GM10847 (cell line): ENCODE results near the gene ZHX3.

ENCODE experiments used
- POLR2A ChIP-seq: IDR thresholded peaks from 2 replicates; pipeline ENCODE4 v1.6.1; 2011; ENCODE audit not compliant: insufficient read length; ENCODE audit errors: extremely low read depth

ZHX3 gene

GRCh38 chr20:41358230-41358629, 40.7 kb upstream of the ZHX3 start:
- TF ChIP-seq POLR2A: no peak

DNA sequence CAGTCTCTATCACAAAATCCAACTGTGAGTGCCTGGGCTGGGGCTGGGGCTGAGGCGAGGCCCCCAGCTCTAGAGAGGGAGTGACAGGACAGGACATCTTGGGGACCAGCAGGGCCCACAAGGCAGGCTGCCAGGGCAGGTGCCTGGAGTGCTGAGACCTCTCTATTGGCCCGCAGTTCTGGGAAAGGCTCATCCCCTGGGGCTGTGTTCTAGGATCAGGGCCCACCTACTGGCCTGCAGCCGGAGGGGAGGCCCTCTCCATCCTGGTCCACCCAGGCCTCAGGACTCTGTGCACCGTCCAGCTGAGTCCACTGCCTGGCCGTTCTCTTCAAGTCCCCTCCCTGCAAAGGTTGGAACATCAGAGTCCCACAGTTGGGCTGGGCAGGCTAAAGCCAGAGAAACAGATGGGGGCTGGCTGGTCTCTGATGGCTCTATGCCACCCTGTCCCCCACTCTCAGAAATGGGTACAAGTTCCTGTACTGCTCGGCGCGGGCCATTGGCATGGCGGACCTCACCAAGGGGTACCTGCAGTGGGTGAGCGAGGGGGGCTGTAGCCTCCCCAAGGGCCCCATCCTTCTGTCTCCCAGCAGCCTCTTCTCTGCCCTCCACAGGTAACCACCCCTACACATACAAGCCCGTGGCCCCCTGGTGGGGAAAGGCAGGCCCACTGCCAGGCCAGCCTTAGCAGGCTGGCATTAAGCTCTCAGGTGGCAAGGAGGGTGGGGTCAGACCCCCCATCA, 40.1 kb upstream of the ZHX3 start:
- TF ChIP-seq POLR2A: no peak

DNA sequence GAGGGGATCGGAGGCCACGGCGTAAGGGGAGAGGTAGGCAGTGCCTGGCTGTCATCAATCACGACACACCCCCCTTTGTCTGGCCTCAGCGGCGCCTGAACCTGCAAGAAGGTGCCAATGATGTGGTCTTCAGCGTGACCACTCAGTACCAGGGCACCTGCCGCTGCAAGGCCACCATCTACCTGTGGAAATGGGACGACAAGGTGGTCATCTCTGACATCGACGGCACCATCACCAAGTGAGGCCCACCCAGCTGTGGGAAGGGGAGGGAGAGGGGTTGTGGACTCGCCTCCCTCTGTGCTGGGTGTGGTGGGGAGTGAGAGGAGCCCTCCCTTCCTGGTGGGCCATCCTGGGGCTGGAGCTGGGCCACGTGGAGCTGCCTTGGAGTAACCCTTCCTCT, 39.4 kb upstream of the ZHX3 start:
- TF ChIP-seq POLR2A: no peak

GRCh38 chr20:41355598-41356203, 38.2 kb upstream of the ZHX3 start:
- no peak for TF ChIP-seq POLR2A

GRCh38 chr20:41355192-41355591, 37.7 kb upstream of the ZHX3 start:
- no peak for TF ChIP-seq POLR2A

GRCh38 chr20:41353530-41353929, 36.0 kb upstream of the ZHX3 start:
- no peak for TF ChIP-seq POLR2A

DNA sequence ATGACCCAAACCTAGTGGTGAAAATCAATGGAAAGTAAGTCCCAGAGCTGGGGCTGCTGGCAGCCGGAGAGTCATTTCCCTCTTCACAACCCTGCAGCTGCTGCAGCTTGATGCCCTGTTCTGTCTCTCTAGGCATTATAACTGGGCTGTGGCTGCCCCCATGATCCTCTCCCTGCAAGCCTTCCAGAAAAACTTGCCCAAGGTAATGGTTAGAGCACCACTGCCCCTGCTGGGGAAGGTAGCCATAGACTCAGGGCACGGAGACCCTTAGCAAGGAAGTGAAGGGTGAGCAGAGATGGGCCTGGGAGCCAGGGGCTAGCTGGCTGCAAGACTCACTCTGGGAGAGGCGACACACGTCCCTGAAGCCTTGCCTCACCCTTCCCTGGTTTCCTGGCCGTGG, 35.1 kb upstream of the ZHX3 start:
- TF ChIP-seq POLR2A: no peak

- TF ChIP-seq POLR2A: no peak
These were observed 34.6 kb upstream of the ZHX3 start for GRCh38 chr20:41352106-41352505.

GRCh38 chr20:41350408-41350962, 33.0 kb upstream of the ZHX3 start:
- TF ChIP-seq POLR2A: no peak

- no peak for TF ChIP-seq POLR2A
These were observed 32.4 kb upstream of the ZHX3 start for GRCh38 chr20:41349943-41350342.

- TF ChIP-seq POLR2A: no peak
These were observed 31.7 kb upstream of the ZHX3 start for GRCh38 chr20:41349266-41349665.

GRCh38 chr20:41348430-41349172, 31.1 kb upstream of the ZHX3 start:
- TF ChIP-seq POLR2A: no peak

DNA sequence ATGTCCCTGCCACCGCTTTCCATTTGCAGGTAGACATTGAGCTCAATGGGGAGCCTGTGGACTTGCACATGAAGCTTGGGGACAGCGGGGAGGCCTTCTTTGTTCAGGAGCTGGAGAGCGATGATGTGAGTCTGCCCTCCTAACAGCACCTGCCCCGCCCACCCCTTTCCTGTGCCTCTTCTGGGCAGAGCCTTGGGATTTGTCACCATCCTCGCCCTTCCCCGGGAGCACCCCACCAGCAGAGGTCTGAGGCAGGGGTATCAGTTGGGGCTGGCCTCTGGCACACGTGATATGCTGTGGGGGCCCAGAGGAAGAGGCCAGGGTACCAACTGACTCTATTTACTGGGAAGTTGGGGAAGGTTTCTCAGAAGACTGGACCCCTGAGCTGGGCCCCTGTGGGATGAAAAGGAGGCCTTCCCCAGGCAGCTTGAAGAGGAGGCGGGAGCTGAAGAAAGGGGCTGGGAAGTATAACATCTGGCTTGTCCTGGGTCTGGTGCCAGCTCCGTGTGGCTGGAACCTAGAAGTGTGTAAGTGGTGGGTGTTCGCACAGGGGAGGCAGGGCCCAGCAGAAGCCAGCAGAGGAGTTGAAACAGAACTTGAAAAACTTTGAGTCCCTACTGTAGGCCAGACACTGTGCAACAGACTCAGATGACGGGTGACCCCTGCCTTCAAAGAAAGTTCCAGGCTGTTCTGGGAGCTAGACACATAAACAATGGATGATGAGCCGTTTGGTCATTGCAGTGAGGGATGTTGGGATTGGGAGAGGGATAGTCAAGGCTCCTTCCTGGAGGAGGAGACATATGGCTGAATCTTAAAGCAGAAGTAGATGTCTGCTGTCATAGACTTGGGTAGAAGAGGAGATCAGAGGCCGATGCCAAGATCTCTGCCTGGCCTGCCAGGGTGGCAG, 30.2 kb upstream of the ZHX3 start:
- TF ChIP-seq POLR2A: no peak

GRCh38 chr20:41345729-41346067, 28.2 kb upstream of the ZHX3 start:
- no peak for TF ChIP-seq POLR2A
